PC-3 (cell line): Measurements from ENCODE around the gene STIL. TPM values are rescaled to one million over a fixed set of nuclear protein-coding genes. Genes with fewer than 3 reads are reported as not detected.

ENCODE experiments used
- ATAC-seq: fragments of 200-7000 bp; cut with Tn5 transposase; 2 replicates; pipeline ENCODE4 v1.9.1; 2020; ENCODE audit warnings: mild to moderate bottlenecking, moderate library complexity
- BruUV-seq: library from RNA; stranded (reverse); fragments of 400-500 nt; replicated peaks from 2 replicates; lab custom pipeline; 2021; lab: Mats Ljungman, UMichigan
- CTCF ChIA-PET: fragments of 300-600 bp; sonication (Branson Sonifier 250); formaldehyde crosslinking; loops from one replicate; lab custom pipeline; 2022; ENCODE audit warnings: antibody characterized with exemption; lab: Charles Lee
- POLR2A ChIA-PET: fragments of 300-600 bp; sonication (Branson Sonifier 250); formaldehyde crosslinking; loops from one replicate; lab custom pipeline; 2022; ENCODE audit warnings: antibody characterized with exemption; ENCODE audit not compliant: unreplicated experiment; lab: Charles Lee
- DNase-seq: peaks from one replicate; pipeline ENCODE4 v3.0.0-alpha.2; 2015
- H2AFZ ChIP-seq: fragments of 300-600 bp; sonication (generic); 2 replicates; pipeline ENCODE4 v1.6.0; 2016; ENCODE audit warnings: antibody characterized with exemption, low read length
- H3F3A ChIP-seq: fragments of 300-600 bp; sonication (generic); one replicate; pipeline ENCODE4 v1.6.0; 2017; ENCODE audit warnings: antibody characterized with exemption, low read length, control low read depth, mild to moderate bottlenecking; ENCODE audit not compliant: unreplicated experiment
- H3K27ac ChIP-seq: fragments of 300-600 bp; sonication (generic); 2 replicates; pipeline ENCODE4 v1.5.1; 2016; ENCODE audit warnings: mild to moderate bottlenecking, low read length
- H3K27me3 ChIP-seq: fragments of 300-600 bp; sonication (generic); 2 replicates; pipeline ENCODE4 v1.6.1; 2016; ENCODE audit warnings: low read length, mixed read lengths
- H3K36me3 ChIP-seq: fragments of 300-600 bp; sonication (generic); 2 replicates; pipeline ENCODE4 v1.6.1; 2016; ENCODE audit warnings: low read depth, mixed run types, low read length, mixed read lengths
- H3K4me1 ChIP-seq: fragments of 300-600 bp; sonication (generic); 2 replicates; pipeline ENCODE4 v1.5.1; 2016; ENCODE audit warnings: low read length; ENCODE audit not compliant: insufficient read depth
- H3K4me2 ChIP-seq: fragments of 300-600 bp; sonication (generic); 2 replicates; pipeline ENCODE4 v1.6.0; 2016; ENCODE audit warnings: low read length
- H3K4me3 ChIP-seq: fragments of 300-600 bp; sonication (generic); 2 replicates; pipeline ENCODE4 v1.5.1; 2016; ENCODE audit warnings: mild to moderate bottlenecking, low read length, mixed read lengths
- H3K79me2 ChIP-seq: fragments of 300-600 bp; sonication (generic); 2 replicates; pipeline ENCODE4 v1.6.1; 2017; ENCODE audit warnings: low read length, mixed read lengths
- H3K9ac ChIP-seq: fragments of 300-600 bp; sonication (generic); 2 replicates; pipeline ENCODE4 v1.6.0; 2016; ENCODE audit warnings: mild to moderate bottlenecking, low read length
- H3K9me2 ChIP-seq: fragments of 300-600 bp; sonication (generic); replicated peaks from 2 replicates; pipeline ENCODE4 v1.6.1; 2016; ENCODE audit warnings: mixed run types, low read length, mixed read lengths
- H3K9me3 ChIP-seq: fragments of 300-600 bp; sonication (generic); 2 replicates; pipeline ENCODE4 v1.6.1; 2016; ENCODE audit warnings: low read length, mixed read lengths
- H4K20me1 ChIP-seq: fragments of 300-600 bp; sonication (generic); 2 replicates; pipeline ENCODE4 v1.6.1; 2016; ENCODE audit warnings: low read length, mixed read lengths
- EZH2 ChIP-seq: fragments of 300-600 bp; sonication (generic); IDR thresholded peaks from one replicate; pipeline ENCODE4 v1.6.1; 2017; ENCODE audit warnings: antibody characterized with exemption, mild to moderate bottlenecking, low read length; ENCODE audit not compliant: unreplicated experiment
- EZH2phosphoT487 ChIP-seq: fragments of 300-600 bp; sonication (generic); IDR thresholded peaks from 2 replicates; pipeline ENCODE4 v1.6.1; 2018; ENCODE audit warnings: mild to moderate bottlenecking, antibody characterized with exemption, low read length, borderline replicate concordance
- intact Hi-C: fragments of 100-400 bp; cut with micrococcal nuclease; formaldehyde crosslinking; loops from 2 replicates; pipeline ENCODE4 v1.9.0; 2023
- total RNA-seq: library from RNA; depleted of rRNA; stranded (reverse); fragments of >200 nt; gene quantifications from 2 replicates; pipeline ENCODE4 v1.2.3, GENCODE V29; 2014
- TF ChIP-seq, protein P1 (sequence below): fragments of 300-600 bp; sonication (generic); conservative IDR thresholded peaks from 2 replicates; pipeline ENCODE4 v1.5.1; 2017; ENCODE audit warnings: antibody characterized with exemption, low read depth, mild to moderate bottlenecking, low read length

The STIL gene
- total RNA-seq, 1 experiment from 2014 or later: 32.0 TPM

- H3K9me3 ChIP-seq: no peaks in the 10 kb centered on the region
- BruUV-seq: no TSS peak
- no peak within 1 kb of the TSS for H2AFZ ChIP-seq
- intact Hi-C loops: no loop called here
- H3K9ac ChIP-seq: no peak within 1 kb of the TSS
- H3K4me1 ChIP-seq: no peaks in the 10 kb centered on the region
- DNase-seq (no peak), ATAC-seq (no peak)
- CTCF ChIA-PET: no interaction called here
- no peaks in the 10 kb centered on the region for H3K36me3 ChIP-seq
- no peak within 1 kb of the TSS for H3K27ac ChIP-seq
- H3K79me2 ChIP-seq: no peaks in the 10 kb centered on the region
- no peaks in the 10 kb centered on the region for H4K20me1 ChIP-seq
- POLR2A ChIA-PET: no interaction called here
- H3K9me2 ChIP-seq: no peaks in the 10 kb centered on the region
- no peaks in the 10 kb centered on the region for H3F3A ChIP-seq
- no peak within 1 kb of the TSS for H3K4me2 ChIP-seq
- H3K4me3 ChIP-seq: no peak within 1 kb of the TSS
- peaks cover 32% of the 10 kb centered on the region for H3K27me3 ChIP-seq
- no peak for TF ChIP-seq EZH2
- TF ChIP-seq, protein P1, sequence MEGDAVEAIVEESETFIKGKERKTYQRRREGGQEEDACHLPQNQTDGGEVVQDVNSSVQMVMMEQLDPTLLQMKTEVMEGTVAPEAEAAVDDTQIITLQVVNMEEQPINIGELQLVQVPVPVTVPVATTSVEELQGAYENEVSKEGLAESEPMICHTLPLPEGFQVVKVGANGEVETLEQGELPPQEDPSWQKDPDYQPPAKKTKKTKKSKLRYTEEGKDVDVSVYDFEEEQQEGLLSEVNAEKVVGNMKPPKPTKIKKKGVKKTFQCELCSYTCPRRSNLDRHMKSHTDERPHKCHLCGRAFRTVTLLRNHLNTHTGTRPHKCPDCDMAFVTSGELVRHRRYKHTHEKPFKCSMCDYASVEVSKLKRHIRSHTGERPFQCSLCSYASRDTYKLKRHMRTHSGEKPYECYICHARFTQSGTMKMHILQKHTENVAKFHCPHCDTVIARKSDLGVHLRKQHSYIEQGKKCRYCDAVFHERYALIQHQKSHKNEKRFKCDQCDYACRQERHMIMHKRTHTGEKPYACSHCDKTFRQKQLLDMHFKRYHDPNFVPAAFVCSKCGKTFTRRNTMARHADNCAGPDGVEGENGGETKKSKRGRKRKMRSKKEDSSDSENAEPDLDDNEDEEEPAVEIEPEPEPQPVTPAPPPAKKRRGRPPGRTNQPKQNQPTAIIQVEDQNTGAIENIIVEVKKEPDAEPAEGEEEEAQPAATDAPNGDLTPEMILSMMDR: no peak
- no peak for TF ChIP-seq EZH2phosphoT487
Measured at GRCh38 chr1:47232187-47232874, 81.6 kb downstream of the STIL start, which contains the start of gene TAL1. TSS of gene TAL1 (minus strand) at chr1:47232225. CDS start at chr1:47225888, 6,337 bp downstream.

DNA sequence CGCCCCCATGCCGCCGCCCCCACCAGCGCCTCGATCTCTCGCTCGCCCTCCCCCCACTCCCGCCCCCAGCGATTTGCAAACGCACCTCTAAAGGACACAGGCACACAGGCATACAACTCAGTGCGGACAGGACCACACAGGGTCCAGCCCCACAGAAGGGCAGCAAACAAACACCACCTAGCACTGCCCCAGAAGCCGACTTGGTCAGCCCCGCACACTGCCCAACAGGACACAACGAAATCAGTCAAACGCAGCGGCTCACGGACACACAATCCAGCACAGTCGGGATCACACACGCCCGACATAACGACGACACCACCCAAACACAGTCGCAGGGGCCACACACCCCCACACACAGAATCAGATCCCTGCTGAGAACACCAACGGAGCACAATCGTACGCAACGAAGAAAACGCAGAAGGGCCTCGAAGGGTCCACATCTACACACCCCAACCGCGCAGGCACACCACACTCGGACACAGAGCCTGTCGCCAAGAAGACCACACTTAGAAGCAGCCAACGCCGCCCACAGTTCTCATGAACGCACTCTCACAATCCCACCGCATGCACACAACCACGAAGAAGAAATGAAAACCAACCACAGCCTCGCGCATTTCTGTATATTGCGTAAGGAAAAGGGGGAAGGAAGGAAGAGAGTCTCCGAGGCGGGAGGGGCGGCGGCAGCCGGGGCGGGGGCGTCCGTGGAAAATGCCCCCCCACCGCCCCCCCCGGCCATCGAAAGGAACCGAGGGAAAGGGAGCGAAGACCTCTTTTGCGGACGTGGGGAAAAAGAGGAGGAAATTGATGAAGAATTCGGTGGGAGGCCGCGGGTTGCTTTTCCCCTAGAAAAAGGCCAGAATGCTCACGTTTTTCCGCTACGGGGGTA lies 82.4 kb downstream of the STIL start:
- Histone ChIP-seq H3K4me1 (no peaks in the 10 kb centered on the region), H4K20me1 (no peaks in the 10 kb centered on the region), H2AFZ (no peak overlapping the region), H3K9ac (no peak overlapping the region), H3K27ac (no peak overlapping the region), H3K4me2 (no peak overlapping the region), H3K4me3 (no peak overlapping the region), H3K27me3 (peaks cover 39% of the 10 kb centered on the region), H3K9me2 (no peaks in the 10 kb centered on the region), H3K36me3 (no peaks in the 10 kb centered on the region), H3K9me3 (no peaks in the 10 kb centered on the region), H3K79me2 (no peaks in the 10 kb centered on the region), H3F3A (no peaks in the 10 kb centered on the region)
- ATAC-seq (no peak), DNase-seq (no peak)
- ChIA-PET POLR2A (no interaction called here), CTCF (no interaction called here)
- TF ChIP-seq, protein P1: no peak
- TF ChIP-seq EZH2 (no peak), EZH2phosphoT487 (no peak)
- intact Hi-C loops: no loop called here
- BruUV-seq: no TSS peak
